HepG2 (cell line): ENCODE results near the gene BRMS1. TPM values are rescaled to one million over a fixed set of nuclear protein-coding genes. Genes with fewer than 3 reads are reported as not detected.

Source experiments
- ATF7-NPFF ChIP-seq: sonication (generic); formaldehyde crosslinking; IDR thresholded peaks from 2 replicates; pipeline ENCODE4 v1.8.1; 2023; ENCODE audit warnings: mild to moderate bottlenecking, low read depth, missing genetic modification reagents, moderate library complexity
- FOSL2 ChIP-seq: sonication (generic); formaldehyde crosslinking; IDR thresholded peaks from 2 replicates; pipeline ENCODE4 v1.4.0; 2020; ENCODE audit warnings: missing genetic modification reagents
- HES4 ChIP-seq: sonication (generic); formaldehyde crosslinking; IDR thresholded peaks from 2 replicates; pipeline ENCODE4 v1.9.0; 2021; ENCODE audit warnings: mild to moderate bottlenecking, missing genetic modification reagents, borderline replicate concordance
- KDM5B ChIP-seq: sonication (generic); formaldehyde crosslinking; IDR thresholded peaks from 2 replicates; pipeline ENCODE4 v1.4.0; 2020; ENCODE audit warnings: missing genetic modification reagents, mild to moderate bottlenecking, borderline replicate concordance
- KLF6 ChIP-seq: IDR thresholded peaks from 2 replicates; pipeline ENCODE4 v1.8.0; 2016; ENCODE audit warnings: missing biosample characterization, missing genetic modification reagents
- NR0B2 ChIP-seq: sonication (generic); formaldehyde crosslinking; IDR thresholded peaks from 2 replicates; pipeline ENCODE4 v1.4.0; 2020; ENCODE audit warnings: mild to moderate bottlenecking, missing genetic modification reagents
- RFXAP ChIP-seq: sonication (generic); formaldehyde crosslinking; IDR thresholded peaks from 2 replicates; pipeline ENCODE4 v1.4.0; 2020; ENCODE audit warnings: missing genetic modification reagents, borderline replicate concordance
- RXRB ChIP-seq: IDR thresholded peaks from 2 replicates; pipeline ENCODE4 v1.6.1; 2016; ENCODE audit warnings: borderline replicate concordance, missing genetic modification reagents, missing compliant biosample characterization
- SALL1 ChIP-seq: sonication (generic); formaldehyde crosslinking; IDR thresholded peaks from 2 replicates; pipeline ENCODE4 v1.8.0; 2022; ENCODE audit warnings: mild to moderate bottlenecking, missing genetic modification reagents
- SAP130 ChIP-seq: IDR thresholded peaks from 2 replicates; pipeline ENCODE4 v1.6.1; 2016; ENCODE audit warnings: low read depth
- SIN3A ChIP-seq: IDR thresholded peaks from 2 replicates; pipeline ENCODE4 v1.6.1; 2011; ENCODE audit warnings: low read depth, mild to moderate bottlenecking, control low read depth, low read length, borderline replicate concordance
- SOX13 ChIP-seq, 3 experiments: fragments of 450-650 bp in 1 of 3; sonication (generic) in 1 of 3; formaldehyde crosslinking in 1 of 3; IDR thresholded peaks in 2 of 3; conservative IDR thresholded peaks in 1 of 3; 2 replicates each; pipeline versions ENCODE4 v1.5.0 to v1.6.1; 2016 to 2020; ENCODE audit warnings: antibody characterized with exemption in 1 of 3, mild to moderate bottlenecking in 1 of 3, missing compliant biosample characterization in 1 of 3, missing genetic modification reagents in 1 of 3, moderate library complexity in 1 of 3
- SRSF1 ChIP-seq: fragments of 200-400 bp; formaldehyde crosslinking; optimal IDR thresholded peaks from 2 replicates; pipeline ENCODE3; 2017; ENCODE audit warnings: mild to moderate bottlenecking, low read depth, low read length, moderate library complexity
- STAT5B ChIP-seq: sonication (generic); formaldehyde crosslinking; IDR thresholded peaks from 2 replicates; pipeline ENCODE4 v1.4.0; 2020; ENCODE audit warnings: missing genetic modification reagents
- ZFY ChIP-seq: sonication (generic); formaldehyde crosslinking; IDR thresholded peaks from 2 replicates; pipeline ENCODE4 v1.4.0; 2020; ENCODE audit warnings: missing genetic modification reagents
- ZMYM2 ChIP-seq: sonication (generic); formaldehyde crosslinking; IDR thresholded peaks from 2 replicates; pipeline ENCODE4 v1.8.0; 2022; ENCODE audit warnings: mild to moderate bottlenecking, missing genetic modification reagents
- ZNF383 ChIP-seq: sonication (generic); formaldehyde crosslinking; IDR thresholded peaks from 2 replicates; pipeline ENCODE4 v1.4.0; 2020; ENCODE audit warnings: missing genetic modification reagents, mild to moderate bottlenecking, borderline replicate concordance
- ZNF616 ChIP-seq: sonication (generic); formaldehyde crosslinking; IDR thresholded peaks from 2 replicates; pipeline ENCODE4 v1.5.0; 2020; ENCODE audit warnings: low read depth, mild to moderate bottlenecking, missing genetic modification reagents
- ZNF652 ChIP-seq: IDR thresholded peaks from 2 replicates; pipeline ENCODE4 v1.6.1; 2016; ENCODE audit warnings: low read depth, borderline replicate concordance
- ZNF720 ChIP-seq: sonication (generic); formaldehyde crosslinking; IDR thresholded peaks from 2 replicates; pipeline ENCODE4 v1.4.0; 2020; ENCODE audit warnings: missing genetic modification reagents
- ZNF749 ChIP-seq: sonication (generic); formaldehyde crosslinking; IDR thresholded peaks from 2 replicates; pipeline ENCODE4 v1.8.0; 2022; ENCODE audit warnings: mild to moderate bottlenecking, missing genetic modification reagents, moderate library complexity, borderline replicate concordance
- ZNF775 ChIP-seq: sonication (generic); formaldehyde crosslinking; IDR thresholded peaks from 2 replicates; pipeline ENCODE4 v1.4.0; 2020; ENCODE audit warnings: missing genetic modification reagents, mild to moderate bottlenecking, moderate library complexity, borderline replicate concordance
- polyA plus RNA-seq, 8 experiments: library from polyadenylated mRNA; depleted of rRNA in 3 of 8; stranded (reverse) in 7 of 8; unstranded in 1 of 8; fragments of >200 nt; fragmentation: Illumina TruSeq in 4 of 8; extraction: Trizol in 4 of 8; gene quantifications; 2 replicates each; pipeline versions ENCODE4 v1.2.1 to v1.2.3, GENCODE V29; 2011 to 2016; ENCODE audit warnings: low read depth in 4 of 8, missing spikeins in 1 of 8, mixed read lengths in 1 of 8; ENCODE audit not compliant: insufficient read depth in 1 of 8
- total RNA-seq, 5 experiments: library from RNA; depleted of rRNA; stranded (reverse); fragments of >200 nt; fragmentation: Illumina TruSeq; extraction: Trizol; gene quantifications; 2 replicates each; pipeline ENCODE4 v1.2.3, GENCODE V29; 2016; ENCODE audit warnings: low read depth in 1 of 5
- TF ChIP-seq, protein P1 (sequence below): sonication (generic); formaldehyde crosslinking; IDR thresholded peaks from 2 replicates; pipeline ENCODE4 v1.5.0; 2020; ENCODE audit warnings: missing genetic modification reagents
- TF ChIP-seq, protein P2 (sequence below): sonication (generic); formaldehyde crosslinking; IDR thresholded peaks from 2 replicates; pipeline ENCODE4 v1.4.0; 2020; ENCODE audit warnings: mild to moderate bottlenecking, missing genetic modification reagents

Gene BRMS1
- total and polyA plus RNA-seq, 2 of the 13 experiments (the other 11 are each of a cell fraction or from before 2014, with no cell fraction given): 15.8 to 55.7 TPM

DNA sequence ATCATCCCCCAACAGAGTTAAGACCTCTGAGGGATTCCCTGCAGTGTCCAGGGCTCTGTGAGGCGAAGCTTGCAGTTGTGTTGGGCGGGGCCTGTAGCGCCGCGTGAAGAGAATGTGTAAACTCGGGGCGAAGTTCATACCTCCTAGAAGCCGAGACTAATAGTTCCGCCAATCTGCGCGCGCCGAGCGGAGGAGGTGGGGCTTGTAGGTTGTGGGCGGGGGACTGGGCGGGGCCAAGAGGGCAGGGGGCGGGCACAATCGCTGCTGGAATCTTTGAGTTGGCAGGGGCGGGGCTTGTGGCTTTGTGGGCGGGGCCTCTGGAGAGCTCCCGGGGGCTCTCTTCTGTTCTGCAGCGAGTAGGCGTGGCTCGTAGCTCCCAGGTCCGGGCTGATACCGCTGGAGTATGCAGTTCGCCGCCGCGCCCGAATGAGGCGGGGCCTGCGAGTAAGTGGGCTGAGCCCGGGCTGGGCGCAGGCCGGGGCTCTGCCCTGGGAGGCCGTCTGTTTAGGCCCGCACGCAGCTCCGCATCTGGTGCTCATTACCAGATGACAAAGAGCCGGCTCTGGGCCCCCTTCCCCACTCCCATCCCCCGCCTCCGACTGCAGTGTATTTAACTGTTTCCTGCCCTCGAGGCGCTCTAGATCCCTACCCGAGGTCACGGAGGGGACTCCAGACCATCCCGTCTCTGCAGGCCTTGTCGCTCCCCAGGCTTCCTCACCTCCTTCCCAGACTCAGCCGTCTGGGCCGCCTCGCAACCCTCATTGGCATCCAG lies 32.2 kb downstream of the BRMS1 start (continued):
- TF ChIP-seq ZFY (peak; percentile 82), SIN3A (peak; percentile 74; the same call in 1 of the 2 replicates), ZNF749 (CRISPR knock-in tag) (0 out of 2 replicates have a peak, but pooled peaks have one; percentile 4), ATF7-NPFF (CRISPR knock-in tag) (0 out of 2 replicates have a peak, but pooled peaks have one; percentile 20), KDM5B (CRISPR knock-in tag) (no peak; the same call in none of the 2 replicates), SAP130 (CRISPR knock-in tag) (peak; percentile 46), HES4 (CRISPR knock-in tag) (no peak), RXRB (CRISPR knock-in tag) (0 out of 2 replicates have a peak, but pooled peaks have one; percentile 7), STAT5B (CRISPR knock-in tag) (no peak), NR0B2 (CRISPR knock-in tag) (0 out of 2 replicates have a peak, but pooled peaks have one; percentile 26), ZNF720 (no peak), ZNF616 (CRISPR knock-in tag) (0 out of 2 replicates have a peak, but pooled peaks have one; percentile 28), ZNF652 (CRISPR knock-in tag) (peak; percentile 93), KLF6 (no peak), SRSF1 (no peak), ZMYM2 (no peak), ZNF775 (0 out of 2 replicates have a peak, but pooled peaks have one; percentile 21), SOX13 (IDR thresholded peaks at IDR 0.05) (no peak), SOX13 (CRISPR knock-in tag; conservative IDR thresholded peaks at IDR 0.05 in 1 of 2, IDR thresholded peaks at IDR 0.05 in 1 of 2) (peak in 1 of 2 experiments; percentile 32; a peak in 1 of 4 replicates), SALL1 (CRISPR knock-in tag) (peak; percentile 34), RFXAP (CRISPR knock-in tag) (peak; percentile 16; the same call in 1 of the 2 replicates), FOSL2 (CRISPR knock-in tag) (0 out of 2 replicates have a peak, but pooled peaks have one; percentile 8), ZNF383 (CRISPR knock-in tag) (0 out of 2 replicates have a peak, but pooled peaks have one; percentile 34)
- TF ChIP-seq, protein P1, sequence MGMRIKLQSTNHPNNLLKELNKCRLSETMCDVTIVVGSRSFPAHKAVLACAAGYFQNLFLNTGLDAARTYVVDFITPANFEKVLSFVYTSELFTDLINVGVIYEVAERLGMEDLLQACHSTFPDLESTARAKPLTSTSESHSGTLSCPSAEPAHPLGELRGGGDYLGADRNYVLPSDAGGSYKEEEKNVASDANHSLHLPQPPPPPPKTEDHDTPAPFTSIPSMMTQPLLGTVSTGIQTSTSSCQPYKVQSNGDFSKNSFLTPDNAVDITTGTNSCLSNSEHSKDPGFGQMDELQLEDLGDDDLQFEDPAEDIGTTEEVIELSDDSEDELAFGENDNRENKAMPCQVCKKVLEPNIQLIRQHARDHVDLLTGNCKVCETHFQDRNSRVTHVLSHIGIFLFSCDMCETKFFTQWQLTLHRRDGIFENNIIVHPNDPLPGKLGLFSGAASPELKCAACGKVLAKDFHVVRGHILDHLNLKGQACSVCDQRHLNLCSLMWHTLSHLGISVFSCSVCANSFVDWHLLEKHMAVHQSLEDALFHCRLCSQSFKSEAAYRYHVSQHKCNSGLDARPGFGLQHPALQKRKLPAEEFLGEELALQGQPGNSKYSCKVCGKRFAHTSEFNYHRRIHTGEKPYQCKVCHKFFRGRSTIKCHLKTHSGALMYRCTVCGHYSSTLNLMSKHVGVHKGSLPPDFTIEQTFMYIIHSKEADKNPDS (CRISPR knock-in tag): no peak
- TF ChIP-seq, protein P2, sequence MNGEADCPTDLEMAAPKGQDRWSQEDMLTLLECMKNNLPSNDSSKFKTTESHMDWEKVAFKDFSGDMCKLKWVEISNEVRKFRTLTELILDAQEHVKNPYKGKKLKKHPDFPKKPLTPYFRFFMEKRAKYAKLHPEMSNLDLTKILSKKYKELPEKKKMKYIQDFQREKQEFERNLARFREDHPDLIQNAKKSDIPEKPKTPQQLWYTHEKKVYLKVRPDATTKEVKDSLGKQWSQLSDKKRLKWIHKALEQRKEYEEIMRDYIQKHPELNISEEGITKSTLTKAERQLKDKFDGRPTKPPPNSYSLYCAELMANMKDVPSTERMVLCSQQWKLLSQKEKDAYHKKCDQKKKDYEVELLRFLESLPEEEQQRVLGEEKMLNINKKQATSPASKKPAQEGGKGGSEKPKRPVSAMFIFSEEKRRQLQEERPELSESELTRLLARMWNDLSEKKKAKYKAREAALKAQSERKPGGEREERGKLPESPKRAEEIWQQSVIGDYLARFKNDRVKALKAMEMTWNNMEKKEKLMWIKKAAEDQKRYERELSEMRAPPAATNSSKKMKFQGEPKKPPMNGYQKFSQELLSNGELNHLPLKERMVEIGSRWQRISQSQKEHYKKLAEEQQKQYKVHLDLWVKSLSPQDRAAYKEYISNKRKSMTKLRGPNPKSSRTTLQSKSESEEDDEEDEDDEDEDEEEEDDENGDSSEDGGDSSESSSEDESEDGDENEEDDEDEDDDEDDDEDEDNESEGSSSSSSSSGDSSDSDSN (CRISPR knock-in tag): no peak
